RPMI8226 (cell line): ENCODE measurements around the gene ITGB1BP1.
A peak's percentile ranks its signal among the peaks of the same experiment; 100 is the strongest.

Source experiments
- DNase-seq: peaks from one replicate; pipeline ENCODE4 v3.0.0-alpha.2; 2015

Gene ITGB1BP1, protein sequence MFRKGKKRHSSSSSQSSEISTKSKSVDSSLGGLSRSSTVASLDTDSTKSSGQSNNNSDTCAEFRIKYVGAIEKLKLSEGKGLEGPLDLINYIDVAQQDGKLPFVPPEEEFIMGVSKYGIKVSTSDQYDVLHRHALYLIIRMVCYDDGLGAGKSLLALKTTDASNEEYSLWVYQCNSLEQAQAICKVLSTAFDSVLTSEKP

DNA sequence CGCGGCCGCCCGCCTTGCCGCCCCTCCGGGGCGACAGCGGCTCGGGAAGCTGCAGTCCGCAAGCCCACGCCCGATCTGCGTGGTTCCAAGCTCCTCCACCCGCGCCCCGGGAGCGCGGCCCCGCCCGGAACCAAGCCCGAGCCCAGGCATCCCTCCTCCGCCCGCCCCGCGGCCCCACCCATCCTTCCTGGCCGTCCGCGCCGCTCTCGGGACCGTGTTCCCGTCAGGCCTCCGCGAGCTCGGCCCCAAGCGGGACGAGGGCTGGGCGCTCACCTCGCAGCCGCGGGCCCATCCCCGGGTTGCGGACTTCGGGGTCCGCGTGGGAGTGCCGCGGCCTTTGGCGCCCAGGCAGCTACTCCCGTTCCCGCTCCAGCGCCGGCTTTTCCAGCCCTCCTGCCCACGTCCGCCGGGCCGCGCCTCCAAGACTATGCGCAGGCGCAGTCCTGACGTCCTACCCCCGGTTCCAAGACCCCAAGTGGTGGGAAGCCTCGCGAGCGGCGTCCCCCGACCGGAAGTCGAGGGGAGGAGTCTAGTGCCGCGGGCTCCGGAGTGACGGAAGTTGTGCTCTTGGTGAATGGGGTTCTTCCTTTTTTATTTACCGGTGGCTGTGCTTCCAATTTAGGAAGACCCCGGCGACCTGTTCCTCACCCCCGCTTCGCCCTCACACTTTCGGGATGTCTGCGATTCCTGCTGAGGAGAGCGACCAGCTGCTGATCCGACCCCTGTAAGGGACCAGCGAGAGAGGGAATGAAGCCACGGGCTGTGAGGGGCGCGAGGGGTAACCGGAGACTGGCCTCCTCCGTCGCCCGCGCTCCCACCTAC, at the start of gene ITGB1BP1, which contains the start of gene CPSF3:
Gene ITGB1BP1, minus strand, starts transcription at position 429 of the 822 bp plus-strand sequence. CDS start 4,831 bp downstream, outside the sequence.
Gene CPSF3, plus strand, starts transcription at position 555 of the 822 bp plus-strand sequence. Its CDS starts 120 bp downstream, at position 675.
- peak; percentile 99 for DNase-seq

DNA sequence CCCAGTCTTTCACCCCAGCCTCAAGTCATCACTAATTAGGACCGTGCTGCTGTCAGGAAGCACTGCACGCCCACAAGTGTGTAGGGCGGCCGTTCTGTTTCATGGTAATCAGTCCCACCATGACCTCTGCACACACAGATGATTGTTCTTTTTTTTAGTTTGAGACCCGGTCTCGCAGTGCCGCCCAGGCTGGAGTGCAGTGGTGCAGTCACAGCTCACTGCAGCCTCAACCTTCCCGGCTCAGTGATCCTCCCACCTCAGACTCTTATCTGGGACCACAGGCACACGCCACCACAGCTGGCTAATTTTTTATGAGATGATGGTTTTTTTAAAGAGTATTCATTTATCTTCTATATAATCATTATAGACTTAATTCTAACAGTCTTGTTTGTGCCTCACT, 49.2 kb upstream of the ITGB1BP1 start:
- DNase-seq: no peak

DNA sequence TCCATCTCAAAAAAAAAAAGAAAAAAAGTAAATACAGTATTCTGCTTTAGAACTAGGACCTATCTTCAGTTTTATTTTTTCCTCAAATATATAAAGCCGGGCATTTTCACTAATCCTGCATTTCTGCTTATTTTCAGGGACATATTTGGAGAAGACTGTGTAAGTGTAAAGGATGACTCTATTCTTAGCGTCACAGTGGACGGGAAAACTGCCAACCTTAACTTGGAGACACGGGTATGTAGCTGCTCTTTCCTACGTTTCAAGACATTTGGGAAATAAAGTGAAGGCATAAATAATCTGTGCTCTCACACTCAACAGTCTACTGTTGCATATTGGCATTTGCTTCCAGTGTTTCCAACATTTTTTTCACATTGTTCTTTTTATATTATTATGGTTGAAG, 47.9 kb upstream of the ITGB1BP1 start:
- no peak for DNase-seq

DNA sequence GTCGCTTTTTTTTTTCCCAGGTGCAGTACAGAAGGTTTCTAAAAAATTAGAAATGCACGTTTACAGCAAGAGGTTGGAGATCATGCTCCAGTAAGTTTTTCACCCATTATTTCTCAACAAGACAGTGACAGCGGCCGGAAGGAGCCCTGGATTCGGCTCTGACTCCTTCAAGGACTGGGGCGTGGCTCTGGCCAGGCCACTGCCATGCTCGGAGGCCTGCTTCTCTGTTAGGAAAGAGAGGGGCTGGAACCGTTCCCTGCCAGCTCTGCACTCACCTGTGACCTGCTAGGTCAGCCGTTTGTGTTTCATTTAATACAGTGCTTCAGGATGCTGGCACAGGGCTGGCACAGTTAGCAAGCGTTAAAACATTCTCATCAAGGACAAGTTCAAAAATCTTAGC, 44.4 kb upstream of the ITGB1BP1 start:
- no peak for DNase-seq

DNA sequence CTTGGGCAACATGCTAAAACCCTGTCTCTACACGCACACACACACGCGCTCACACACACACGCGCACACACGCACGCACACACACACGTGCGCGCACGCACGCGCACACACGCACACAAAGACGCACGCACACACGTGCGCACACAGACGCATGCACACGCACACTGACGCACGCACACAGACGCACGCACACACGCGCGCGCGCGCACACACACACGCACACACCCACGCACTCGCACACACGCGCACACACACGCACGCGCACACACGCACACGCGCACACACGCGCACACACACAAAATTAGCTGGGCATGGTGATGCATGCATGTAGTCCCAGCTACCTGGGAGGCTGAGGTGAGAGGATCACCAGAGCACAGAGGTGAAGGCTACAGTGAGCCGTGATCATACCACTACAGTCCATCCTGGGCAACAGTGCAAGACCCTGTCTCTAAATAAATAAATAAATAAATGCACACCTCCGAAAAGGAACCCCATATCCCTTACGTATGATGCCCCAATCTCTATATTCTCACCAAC, 42.9 kb upstream of the ITGB1BP1 start:
- no peak for DNase-seq

DNA sequence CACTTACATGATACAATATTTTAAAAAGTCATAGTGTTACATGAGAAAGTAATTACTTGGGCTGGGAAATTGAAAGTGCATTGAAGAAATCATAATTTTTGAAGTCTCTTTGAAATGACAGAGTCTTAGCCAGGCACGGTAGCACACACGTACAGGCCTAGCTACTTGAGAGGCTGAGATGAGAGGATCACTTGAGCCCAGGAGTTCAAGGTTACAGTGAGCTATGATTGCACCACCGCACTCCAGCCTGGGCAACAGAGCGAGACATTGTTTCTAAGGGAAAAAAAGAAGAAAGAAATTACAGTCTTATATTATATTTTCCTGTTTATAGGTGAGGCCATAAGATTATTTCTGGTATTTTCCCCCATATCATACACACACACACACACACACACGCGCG, 41.8 kb upstream of the ITGB1BP1 start:
- DNase-seq: no peak

DNA sequence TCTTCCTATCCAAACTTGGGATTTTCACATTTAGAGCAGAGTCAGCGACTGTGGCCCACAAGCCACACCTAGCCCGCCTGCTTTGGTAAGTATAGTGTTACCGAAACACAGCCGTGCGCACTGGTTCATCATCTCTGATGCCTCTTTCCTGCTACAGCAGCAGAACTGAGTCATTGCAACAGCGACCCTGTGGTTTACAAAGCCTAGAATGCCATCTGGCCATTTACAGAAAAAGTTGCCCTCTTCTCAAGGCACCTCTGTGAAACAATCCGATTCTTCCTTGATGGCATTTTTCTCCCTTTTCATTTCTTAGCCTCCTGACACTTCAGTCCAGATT, 40.3 kb upstream of the ITGB1BP1 start:
- DNase-seq: no peak

DNA sequence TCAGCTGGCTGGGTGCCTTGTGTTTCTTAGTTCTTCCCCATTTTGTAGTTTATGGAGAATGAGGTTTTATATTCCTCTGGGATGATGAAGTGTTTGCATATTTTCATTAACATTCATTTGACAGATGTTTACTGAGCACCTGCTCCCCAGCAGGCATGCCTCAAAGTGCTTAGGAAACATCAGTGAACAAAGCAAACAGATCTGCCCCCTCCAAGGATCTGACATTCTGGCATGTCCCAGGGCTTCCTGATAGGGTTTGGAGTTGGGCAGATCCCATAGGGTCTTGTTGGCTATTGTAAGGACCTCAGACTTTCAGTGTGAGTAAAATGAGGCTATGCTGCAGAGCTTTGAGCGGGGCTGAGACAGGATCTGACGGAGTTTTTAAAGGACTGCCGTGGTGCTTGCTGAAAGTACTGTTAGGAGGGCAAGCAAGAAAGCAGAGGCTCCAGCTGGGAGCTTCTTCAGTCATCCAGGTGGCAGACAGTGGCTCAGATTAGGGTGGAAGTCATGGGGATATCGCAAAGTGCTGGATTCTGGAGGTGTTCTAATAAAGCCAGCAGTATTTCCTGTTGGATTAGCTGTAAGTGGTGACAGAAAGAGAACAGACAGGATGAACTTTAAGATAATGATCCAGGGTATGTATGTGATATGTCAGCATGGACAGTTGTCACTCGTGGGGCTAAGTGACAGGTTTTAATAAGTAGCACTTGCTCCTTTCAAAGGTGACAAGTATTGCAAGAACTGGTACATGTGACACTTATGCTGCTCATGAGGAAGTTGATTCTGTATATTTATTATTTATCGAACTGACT, 39.8 kb upstream of the ITGB1BP1 start:
- DNase-seq: no peak

DNA sequence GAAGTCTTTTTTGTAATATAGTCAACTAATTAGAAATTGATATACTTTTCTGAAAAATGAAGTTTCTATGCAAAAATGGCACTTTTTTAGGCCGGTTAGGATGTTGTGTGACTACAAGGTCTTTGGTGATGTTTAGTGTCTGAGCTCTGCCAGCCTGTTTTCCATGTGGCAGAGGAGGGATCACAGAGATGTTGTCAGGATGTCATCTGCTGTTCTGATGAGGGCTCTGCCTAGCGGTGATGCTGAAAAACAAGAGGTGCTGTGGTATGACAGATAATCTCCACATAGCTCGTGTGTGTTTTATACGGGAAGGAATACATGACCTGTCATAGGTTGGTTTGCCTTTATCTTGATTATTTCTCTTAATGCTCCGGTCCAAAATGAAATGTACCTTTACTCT, 39.0 kb upstream of the ITGB1BP1 start:
- no peak for DNase-seq

DNA sequence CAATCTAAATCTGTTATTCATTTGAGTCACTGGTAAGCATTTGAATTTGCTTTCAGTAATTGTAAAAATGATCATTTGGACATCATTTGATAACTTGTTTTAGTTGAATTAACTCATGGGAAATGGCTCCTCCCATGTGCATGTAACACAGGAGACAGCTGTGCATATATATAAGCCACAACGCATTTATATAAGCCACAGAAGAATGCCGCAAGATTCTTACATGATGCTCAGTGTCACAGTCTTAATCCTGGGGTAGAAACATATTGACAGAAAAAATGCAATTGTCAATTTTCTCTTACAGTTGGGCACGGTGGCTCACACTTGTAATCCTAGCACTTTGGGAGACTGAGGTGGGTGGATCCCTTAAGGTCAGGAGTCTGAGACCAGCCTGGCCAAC, 37.8 kb upstream of the ITGB1BP1 start:
- no peak for DNase-seq

DNA sequence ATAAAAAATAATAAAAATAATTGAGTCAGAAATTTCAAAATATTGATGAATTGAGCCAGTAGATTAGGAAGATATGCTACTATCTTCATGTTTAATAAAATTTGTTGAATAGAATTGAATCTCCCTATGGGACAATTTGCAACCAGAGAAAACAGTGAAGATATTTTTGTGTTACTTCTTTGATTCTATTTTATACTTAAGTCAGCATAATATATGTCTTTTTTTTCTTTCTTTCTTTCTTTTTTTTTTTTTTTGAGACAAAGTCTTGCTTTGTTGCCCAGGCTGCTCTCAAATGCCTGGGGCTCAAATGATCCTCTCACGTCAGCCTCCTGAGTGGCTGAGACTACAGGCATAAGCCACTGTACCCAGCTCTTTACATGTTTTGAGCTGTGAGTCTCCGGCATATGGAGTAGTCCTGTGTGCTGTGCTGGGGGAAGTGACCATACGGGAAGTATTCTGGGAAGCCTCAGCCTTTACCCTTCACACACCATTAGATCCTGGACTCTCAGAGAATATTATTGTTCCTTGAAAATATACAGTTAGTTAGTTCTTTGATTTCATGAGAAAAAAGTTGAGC, 37.2 kb upstream of the ITGB1BP1 start:
- no peak for DNase-seq

DNA sequence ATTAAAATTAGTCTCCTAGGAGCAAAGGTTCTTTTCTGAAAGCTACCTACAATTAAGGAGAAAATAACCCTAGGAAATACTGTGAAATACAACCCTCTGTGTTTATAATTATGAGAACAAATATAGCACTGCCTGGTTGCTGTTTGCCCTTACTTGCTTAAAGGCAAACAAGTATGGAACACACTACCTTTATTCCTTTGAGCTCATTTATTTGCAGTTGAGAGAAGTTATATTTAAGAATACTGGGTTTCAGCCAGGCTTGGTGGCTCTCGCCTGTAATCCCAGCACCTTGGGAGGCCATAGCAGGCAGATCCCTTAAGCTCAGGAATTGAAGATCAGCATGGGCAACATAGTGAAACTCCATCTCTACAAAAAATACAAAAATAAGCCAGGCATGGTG, 27.9 kb upstream of the ITGB1BP1 start:
- DNase-seq: no peak

DNA sequence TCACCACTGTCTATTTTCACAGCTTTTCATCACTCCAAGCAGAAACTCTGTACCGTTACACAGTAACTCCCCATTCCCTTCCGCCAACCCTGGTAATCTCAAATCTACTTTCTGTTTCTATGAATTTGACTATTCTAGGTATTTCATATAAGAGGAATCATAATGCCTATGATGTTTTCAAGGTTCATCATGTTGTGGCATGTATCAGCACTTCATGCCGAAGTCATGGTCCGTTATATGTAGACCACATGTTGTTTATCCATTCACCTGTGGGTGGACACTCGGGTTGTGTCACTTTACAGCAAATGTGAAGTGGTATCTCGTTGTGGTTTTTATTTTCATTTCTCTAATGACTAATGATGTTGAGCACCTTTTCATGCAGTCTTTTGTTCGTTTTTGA, 21.8 kb upstream of the ITGB1BP1 start:
- DNase-seq: no peak

DNA sequence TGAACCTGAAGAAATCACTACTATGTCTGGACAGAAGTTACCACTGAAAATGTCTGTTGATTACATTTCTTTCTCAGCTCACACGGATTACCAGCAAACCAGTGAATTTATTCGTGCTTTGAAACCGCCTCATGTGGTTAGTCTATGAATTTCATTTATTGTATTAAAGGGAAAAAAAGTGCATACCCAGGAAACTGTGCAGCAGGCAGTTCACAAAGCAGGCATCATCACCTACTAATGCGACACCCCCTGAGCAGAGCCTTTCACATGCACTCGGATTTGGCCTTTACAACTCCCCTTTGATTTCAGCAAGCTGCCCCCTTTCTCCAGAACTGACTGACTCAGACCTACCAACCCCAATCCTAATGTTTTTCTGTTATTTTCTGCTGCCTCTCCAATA, 20.2 kb upstream of the ITGB1BP1 start:
- no peak for DNase-seq

DNA sequence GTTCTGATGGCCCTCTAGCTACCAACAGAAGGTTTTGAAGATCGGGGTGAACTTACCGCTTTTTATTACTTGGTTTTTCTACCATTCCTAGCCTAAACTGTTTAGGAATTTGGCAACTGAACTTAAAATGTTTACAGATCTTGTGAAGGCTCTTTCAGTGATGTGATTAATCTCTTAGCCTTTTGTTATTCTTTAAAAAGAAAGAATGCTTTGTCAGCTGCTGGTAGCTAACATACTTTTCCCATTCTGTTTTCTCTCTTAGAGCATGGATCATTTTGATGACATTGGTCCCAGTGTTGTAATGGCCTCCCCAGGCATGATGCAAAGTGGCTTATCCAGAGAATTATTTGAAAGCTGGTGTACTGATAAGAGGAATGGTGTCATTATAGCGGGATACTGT, 18.2 kb upstream of the ITGB1BP1 start:
- DNase-seq: no peak

DNA sequence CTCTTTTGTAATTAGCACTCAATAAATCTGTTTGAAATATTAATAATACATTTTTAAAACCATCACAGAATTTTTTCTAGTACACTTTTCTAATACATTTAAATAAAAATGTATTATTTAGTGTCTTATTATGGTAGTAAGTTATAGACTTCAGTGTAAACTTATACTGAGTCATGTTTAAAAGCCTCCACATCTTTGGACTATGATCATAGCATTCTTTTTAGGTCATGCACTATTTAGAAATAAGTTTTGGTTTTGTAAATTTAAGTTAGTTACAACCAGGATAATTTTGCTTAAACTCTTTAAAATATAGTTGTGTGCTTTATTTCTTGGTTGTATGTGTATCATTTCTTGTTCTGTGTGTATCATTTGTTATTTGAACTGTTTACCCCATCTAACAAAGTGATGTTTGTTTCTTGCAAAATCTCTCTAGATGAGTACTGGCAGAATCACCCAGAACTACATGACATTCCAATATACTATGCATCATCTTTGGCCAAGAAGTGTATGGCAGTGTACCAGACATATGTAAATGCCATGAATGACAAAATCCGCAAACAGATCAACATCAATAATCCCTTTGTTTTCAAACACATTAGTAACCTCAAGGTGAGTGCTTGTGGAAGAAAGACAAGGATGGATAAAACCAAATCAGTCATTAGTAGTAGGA, 16.9 kb upstream of the ITGB1BP1 start:
- no peak for DNase-seq

DNA sequence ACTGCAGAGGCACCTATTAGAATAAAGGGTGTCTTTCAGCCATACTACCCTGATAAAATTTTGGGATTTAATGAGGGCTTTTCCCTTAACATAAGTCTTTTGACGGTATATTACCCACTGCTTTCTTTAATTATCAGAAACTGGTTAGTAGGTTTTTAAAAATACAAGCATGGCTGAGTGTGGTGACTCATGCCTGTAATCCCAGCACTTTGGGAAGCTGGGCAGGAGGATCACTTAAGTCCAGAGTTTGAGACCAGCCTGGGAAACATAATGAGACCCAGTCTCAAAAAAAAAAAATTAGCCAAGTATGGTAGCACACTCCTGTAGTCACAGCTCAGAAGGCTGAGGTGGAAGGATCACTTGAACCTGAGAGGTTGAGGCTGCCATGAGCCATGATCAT, 16.2 kb upstream of the ITGB1BP1 start:
- no peak for DNase-seq

DNA sequence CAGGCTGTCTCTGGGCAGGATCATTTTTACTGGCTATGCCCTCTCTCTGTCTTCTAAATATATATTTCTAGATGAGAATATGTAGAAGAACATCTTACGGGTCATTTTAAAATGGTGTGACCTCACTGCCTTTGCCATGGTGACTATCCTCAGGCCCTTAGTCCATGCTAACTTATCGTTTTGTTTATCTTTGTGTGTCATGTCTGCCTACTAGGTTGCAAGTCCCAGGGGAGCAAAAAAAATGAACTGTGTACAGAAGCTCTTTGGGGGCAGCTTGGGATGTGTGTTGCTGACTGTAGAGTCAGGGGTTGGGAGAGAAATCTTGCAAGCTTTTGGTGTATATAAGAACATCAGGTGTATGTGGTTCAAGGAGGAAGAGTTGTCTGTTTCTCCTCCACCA, 11.2 kb upstream of the ITGB1BP1 start:
- DNase-seq: no peak

DNA sequence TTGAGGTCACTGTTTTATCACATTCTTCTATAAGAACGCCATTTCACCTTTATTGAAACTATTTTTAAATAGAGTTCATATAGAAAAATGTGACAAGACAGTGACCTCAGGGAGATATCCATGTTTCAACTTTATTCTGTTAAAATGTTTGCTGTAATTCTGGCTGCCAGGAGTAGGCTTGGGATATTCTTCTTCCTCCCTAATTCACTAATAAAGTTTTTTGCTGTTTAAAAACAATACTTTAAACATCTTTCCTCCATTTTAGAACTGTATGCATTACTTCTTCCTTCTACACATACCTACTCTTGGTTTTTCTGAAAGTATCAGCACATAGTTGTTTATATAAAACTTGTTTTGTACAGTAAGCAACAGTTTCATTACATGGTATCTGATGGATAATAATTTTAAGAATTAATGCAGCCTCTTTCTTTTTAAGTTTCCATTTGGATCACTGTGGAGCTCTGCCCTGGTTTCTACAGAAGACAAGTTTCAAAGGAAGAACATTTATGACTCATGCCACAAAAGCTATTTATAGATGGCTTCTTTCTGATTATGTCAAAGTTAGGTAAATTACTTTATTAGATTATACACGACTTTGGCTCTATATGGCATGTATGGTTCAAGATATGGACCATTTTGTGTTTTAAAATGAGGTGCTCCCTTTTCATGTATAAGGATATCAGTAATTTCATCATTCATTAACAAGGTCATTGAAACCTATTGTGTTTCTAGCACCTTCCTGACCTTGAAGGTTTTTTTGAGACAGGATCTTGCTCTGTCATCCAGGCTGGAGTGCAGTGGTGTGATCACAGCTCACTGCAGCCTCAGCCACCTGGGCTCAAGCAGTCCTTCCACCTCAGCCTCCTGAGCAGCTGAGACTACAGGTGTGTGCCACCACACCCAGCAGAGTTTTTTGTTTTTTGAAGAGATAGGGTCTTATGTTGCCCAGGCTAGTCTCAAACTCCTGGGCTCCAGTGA, 7.3 kb upstream of the ITGB1BP1 start:
- DNase-seq: no peak

DNA sequence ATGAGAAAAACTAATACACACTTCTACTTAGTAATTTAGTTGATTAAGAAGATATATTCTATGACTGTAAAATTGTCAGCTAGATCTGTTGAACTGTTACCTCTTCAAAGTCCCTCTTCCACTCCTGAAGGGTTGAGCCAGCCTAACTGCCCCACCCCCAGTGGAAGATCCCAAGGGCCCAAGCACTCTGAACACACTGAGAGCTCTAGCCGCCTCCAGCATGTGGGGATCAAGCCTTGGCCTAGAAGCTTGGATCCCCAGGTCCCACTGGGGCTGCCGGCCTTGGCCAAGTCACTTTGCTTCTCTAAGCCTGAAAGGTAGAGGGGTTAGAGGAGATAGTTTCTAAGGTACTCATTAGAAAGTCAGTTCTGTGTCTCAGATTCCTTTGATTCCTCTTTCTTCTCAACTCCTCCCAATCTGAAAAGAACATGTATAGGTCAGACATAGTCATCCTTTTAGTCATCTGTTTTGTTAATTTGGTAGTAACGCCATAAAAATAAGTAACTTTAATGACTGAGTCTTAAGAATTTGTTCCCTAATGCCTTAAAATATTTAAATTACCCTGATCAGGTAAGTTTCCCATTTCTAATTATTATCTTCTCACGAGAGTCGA, 5.7 kb upstream of the ITGB1BP1 start:
- no peak for DNase-seq
